ENCODE data around the gene PLCB4.

DNA sequence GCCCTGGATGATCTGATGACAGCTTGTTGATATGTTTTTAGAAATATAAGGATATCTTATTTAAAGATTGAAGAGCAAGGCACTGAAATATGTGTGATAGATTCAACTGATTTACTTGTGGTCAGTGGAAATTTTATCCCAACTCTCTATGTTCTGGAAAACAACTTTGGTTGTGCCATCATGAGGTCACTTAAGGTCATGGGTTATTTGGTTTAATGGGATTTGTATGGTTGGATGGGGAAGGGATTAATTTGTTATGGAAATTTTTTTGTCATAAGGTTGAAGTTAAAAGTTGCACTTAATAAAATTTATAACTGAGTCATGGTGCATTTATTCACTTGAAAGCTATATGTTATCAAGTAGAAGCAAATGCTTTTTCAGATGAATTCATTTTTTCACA is 231.2 kb downstream of the PLCB4 start:
- TF ChIP-seq, protein P1, sequence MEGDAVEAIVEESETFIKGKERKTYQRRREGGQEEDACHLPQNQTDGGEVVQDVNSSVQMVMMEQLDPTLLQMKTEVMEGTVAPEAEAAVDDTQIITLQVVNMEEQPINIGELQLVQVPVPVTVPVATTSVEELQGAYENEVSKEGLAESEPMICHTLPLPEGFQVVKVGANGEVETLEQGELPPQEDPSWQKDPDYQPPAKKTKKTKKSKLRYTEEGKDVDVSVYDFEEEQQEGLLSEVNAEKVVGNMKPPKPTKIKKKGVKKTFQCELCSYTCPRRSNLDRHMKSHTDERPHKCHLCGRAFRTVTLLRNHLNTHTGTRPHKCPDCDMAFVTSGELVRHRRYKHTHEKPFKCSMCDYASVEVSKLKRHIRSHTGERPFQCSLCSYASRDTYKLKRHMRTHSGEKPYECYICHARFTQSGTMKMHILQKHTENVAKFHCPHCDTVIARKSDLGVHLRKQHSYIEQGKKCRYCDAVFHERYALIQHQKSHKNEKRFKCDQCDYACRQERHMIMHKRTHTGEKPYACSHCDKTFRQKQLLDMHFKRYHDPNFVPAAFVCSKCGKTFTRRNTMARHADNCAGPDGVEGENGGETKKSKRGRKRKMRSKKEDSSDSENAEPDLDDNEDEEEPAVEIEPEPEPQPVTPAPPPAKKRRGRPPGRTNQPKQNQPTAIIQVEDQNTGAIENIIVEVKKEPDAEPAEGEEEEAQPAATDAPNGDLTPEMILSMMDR (conservative IDR thresholded peaks at IDR 0.05; ENCODE audit: low read length), result no peak
- TF ChIP-seq EZH2phosphoT487 (IDR thresholded peaks at IDR 0.05; ENCODE audit: borderline replicate concordance, low read depth, low read length), result no peak

Measured in OCI-LY7 (cell line).